Ishikawa (cell line): ENCODE measurements around the gene ZBTB20.

Experiments
- CEBPB ChIP-seq: IDR thresholded peaks from 2 replicates; pipeline ENCODE4 v1.6.1; 2012
- EP300 ChIP-seq: IDR thresholded peaks from 2 replicates; pipeline ENCODE4 v1.6.1; 2012; ENCODE audit warnings: borderline replicate concordance
- FOXM1 ChIP-seq: IDR thresholded peaks from 2 replicates; pipeline ENCODE4 v1.6.1; 2012; ENCODE audit warnings: low read depth, borderline replicate concordance
- MAX ChIP-seq: IDR thresholded peaks from 2 replicates; pipeline ENCODE4 v1.6.1; 2012
- RAD21 ChIP-seq: IDR thresholded peaks from 2 replicates; pipeline ENCODE4 v1.6.1; 2012; ENCODE audit warnings: low read depth
- TF ChIP-seq, protein P1 (sequence below): IDR thresholded peaks from 2 replicates; pipeline ENCODE4 v1.6.1; 2012; ENCODE audit warnings: low read depth, mild to moderate bottlenecking

- TF ChIP-seq FOXM1 = no peak
- TF ChIP-seq RAD21 = no peak
- TF ChIP-seq EP300 = no peak
- no peak for TF ChIP-seq MAX
- TF ChIP-seq CEBPB = no peak
- TF ChIP-seq, protein P1, sequence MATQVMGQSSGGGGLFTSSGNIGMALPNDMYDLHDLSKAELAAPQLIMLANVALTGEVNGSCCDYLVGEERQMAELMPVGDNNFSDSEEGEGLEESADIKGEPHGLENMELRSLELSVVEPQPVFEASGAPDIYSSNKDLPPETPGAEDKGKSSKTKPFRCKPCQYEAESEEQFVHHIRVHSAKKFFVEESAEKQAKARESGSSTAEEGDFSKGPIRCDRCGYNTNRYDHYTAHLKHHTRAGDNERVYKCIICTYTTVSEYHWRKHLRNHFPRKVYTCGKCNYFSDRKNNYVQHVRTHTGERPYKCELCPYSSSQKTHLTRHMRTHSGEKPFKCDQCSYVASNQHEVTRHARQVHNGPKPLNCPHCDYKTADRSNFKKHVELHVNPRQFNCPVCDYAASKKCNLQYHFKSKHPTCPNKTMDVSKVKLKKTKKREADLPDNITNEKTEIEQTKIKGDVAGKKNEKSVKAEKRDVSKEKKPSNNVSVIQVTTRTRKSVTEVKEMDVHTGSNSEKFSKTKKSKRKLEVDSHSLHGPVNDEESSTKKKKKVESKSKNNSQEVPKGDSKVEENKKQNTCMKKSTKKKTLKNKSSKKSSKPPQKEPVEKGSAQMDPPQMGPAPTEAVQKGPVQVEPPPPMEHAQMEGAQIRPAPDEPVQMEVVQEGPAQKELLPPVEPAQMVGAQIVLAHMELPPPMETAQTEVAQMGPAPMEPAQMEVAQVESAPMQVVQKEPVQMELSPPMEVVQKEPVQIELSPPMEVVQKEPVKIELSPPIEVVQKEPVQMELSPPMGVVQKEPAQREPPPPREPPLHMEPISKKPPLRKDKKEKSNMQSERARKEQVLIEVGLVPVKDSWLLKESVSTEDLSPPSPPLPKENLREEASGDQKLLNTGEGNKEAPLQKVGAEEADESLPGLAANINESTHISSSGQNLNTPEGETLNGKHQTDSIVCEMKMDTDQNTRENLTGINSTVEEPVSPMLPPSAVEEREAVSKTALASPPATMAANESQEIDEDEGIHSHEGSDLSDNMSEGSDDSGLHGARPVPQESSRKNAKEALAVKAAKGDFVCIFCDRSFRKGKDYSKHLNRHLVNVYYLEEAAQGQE = no peak
Observed at GRCh38 chr3:114834175-114834940, 312.7 kb downstream of the ZBTB20 start.
